Measurements from ENCODE around the gene SLC39A1. TPM values are rescaled to one million over a fixed set of nuclear protein-coding genes. Genes with fewer than 3 reads are reported as not detected.

SLC39A1 gene
- total RNA-seq, 1 donor from 2014 or later, result 86.3 TPM

DNA sequence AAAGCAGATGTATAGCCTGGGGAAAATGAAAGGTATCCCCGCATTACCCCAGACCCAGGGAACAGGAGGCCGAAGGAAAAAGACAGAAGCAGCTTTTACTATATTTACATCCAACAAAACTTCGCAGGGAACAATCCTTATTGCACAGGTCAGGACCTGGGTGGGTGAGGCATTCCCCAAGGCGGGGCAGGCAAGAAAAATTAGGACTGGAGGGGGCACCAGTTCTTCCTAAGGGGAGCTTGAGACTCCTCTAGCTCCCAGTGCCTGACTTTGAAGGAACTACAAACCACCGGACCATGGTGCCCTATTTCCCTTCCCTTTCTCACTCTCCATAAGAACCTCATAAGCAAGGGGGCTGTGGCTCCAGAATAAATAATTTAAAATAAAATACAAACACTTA lies 33.9 kb downstream of the SLC39A1 start:
- TF ChIP-seq, protein P1, sequence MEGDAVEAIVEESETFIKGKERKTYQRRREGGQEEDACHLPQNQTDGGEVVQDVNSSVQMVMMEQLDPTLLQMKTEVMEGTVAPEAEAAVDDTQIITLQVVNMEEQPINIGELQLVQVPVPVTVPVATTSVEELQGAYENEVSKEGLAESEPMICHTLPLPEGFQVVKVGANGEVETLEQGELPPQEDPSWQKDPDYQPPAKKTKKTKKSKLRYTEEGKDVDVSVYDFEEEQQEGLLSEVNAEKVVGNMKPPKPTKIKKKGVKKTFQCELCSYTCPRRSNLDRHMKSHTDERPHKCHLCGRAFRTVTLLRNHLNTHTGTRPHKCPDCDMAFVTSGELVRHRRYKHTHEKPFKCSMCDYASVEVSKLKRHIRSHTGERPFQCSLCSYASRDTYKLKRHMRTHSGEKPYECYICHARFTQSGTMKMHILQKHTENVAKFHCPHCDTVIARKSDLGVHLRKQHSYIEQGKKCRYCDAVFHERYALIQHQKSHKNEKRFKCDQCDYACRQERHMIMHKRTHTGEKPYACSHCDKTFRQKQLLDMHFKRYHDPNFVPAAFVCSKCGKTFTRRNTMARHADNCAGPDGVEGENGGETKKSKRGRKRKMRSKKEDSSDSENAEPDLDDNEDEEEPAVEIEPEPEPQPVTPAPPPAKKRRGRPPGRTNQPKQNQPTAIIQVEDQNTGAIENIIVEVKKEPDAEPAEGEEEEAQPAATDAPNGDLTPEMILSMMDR (IDR thresholded peaks at IDR 0.05), result no peak
- no peak for DNase-seq (ENCODE audit: low spot score in 2 of 2)
- intact Hi-C loops (cut with DNase I), result no loop called here
- no peaks in the 10 kb centered on the region for H3K27me3 ChIP-seq
- H3K27ac ChIP-seq, result no peak overlapping the region
- peaks cover 34 to 41% of the 10 kb centered on the region in 2 donors for H3K36me3 ChIP-seq
- no peaks in the 10 kb centered on the region for H3K9me3 ChIP-seq
- H3K4me1 ChIP-seq, result no peaks in the 10 kb centered on the region
- H3K4me3 ChIP-seq, result no peak overlapping the region

- no peak for DNase-seq (ENCODE audit: low spot score in 2 of 2)
- Histone ChIP-seq H3K9me3 (no peaks in the 10 kb centered on the region), H3K36me3 (peaks cover 28 to 35% of the 10 kb centered on the region in 2 donors), H3K4me1 (no peaks in the 10 kb centered on the region), H3K27ac (no peak overlapping the region), H3K27me3 (no peaks in the 10 kb centered on the region), H3K4me3 (no peak overlapping the region)
- TF ChIP-seq, protein P1 (IDR thresholded peaks at IDR 0.05), result no peak
- intact Hi-C loops (cut with DNase I), result no loop called here
Observed at GRCh38 chr1:153928791-153929341, 34.5 kb downstream of the SLC39A1 start.

DNA sequence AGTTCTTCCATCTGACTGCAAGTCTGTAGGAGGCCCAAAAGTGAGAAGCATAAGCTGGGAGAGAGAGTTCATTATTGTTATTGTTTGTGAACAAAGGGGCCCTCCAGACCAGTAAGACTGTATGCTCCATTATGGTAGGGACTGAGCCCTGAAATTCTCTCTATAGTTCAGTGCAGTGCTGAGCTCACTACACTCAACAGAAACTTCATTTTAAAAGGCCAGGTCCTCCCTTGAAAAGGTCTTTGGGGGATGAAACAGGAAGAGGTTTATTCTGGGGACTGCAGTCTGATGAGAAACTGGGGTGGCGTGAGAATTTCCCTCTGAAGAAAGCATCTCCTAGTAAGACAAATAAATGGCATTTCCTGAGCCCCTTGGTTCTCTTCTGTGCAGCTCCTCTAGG lies 35.1 kb downstream of the SLC39A1 start:
- Histone ChIP-seq H3K4me3 (no peak overlapping the region), H3K27ac (peak overlapping the region in 1 of 2 donors; percentile 11), H3K36me3 (peaks cover 23 to 29% of the 10 kb centered on the region in 2 donors), H3K4me1 (peaks cover 0 to 2% of the 10 kb centered on the region in 2 donors), H3K9me3 (no peaks in the 10 kb centered on the region), H3K27me3 (no peaks in the 10 kb centered on the region)
- no peak for DNase-seq (ENCODE audit: low spot score in 2 of 2)
- intact Hi-C loops (cut with DNase I), result no loop called here
- TF ChIP-seq, protein P1 (IDR thresholded peaks at IDR 0.05), result no peak

DNA sequence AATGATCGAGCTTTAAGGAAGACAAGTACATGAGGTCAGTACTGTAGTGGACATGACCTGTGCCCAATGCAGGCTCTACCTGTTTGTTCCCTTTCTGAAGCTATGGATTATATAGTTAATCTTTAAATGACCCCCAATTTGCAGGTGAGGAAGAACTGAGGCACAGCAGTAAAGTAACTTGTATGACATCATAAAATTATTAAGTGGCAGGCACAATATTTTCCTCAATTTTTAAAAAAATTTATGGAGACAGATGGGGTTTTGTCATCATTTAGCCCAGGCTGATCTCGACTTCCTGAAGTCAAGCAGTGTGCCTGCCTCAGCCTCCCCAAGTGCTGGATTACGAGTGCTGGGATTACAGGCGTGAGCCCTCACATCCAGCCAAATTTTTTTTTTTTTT lies 36.9 kb downstream of the SLC39A1 start:
- no peak for DNase-seq (ENCODE audit: low spot score in 2 of 2)
- Histone ChIP-seq H3K4me1 (peaks cover 0 to 7% of the 10 kb centered on the region in 2 donors), H3K4me3 (no peak overlapping the region), H3K9me3 (no peaks in the 10 kb centered on the region), H3K27ac (no peak overlapping the region), H3K27me3 (no peaks in the 10 kb centered on the region), H3K36me3 (peaks cover 11 to 14% of the 10 kb centered on the region in 2 donors)
- intact Hi-C loops (cut with DNase I), result no loop called here
- TF ChIP-seq, protein P1 (IDR thresholded peaks at IDR 0.05), result no peak

DNA sequence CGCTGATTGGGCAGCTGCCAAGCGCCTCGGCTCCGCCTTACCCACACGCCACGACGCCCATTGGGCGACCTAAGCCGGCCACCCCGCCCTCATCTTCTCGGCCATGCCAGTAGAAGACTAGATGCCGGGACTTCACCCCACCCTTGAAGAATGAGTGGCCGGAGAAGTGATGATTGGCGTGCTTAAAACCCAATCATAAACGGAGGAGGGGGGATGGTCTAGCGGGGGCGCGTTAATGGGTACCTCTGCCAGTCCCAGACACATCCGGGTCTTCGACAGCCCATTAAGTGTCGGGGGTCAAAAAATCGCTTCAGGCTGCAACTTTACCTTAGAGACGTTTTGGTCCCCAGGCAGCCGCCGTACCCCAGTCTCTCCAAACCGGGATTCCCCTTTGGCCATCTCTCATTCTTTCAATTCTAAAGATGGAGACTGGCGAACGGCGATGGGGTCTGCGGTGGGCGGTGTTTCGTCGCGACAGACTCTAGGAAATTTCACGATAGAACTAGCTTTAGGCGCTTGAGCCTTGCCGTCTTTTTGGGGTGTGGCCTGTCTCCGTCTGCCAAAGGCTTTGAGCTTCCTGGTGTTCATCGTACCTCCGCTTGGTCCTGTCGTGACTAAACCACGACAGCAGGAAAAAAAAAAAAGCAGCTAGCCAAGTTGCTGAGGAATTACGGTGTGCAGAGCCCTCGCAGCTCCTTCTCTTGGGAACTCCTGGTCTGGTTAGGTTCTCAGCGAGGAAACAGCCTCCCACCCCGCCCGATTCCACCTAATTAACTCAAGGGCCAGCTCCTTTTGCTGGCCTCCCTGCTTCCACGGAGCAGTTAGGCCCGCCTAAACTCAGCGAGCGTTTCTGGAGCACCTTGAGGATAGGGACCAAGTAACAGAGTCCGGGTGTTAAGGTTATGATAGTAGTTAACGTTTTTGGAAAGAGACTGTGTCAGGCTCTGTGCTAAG lies 40.1 kb downstream of the SLC39A1 start, which contains the start of gene GATAD2B:
Gene GATAD2B, minus strand, starts transcription at position 1 of the 954 bp plus-strand sequence. CDS start 94,625 bp downstream, outside the sequence.
- Histone ChIP-seq H3K9me3 (no peaks in the 10 kb centered on the region), H3K4me3 (peak within 1 kb of the TSS; percentile 72 to 86), H3K36me3 (no peaks in the 10 kb centered on the region), H3K27me3 (no peaks in the 10 kb centered on the region), H3K27ac (peak within 1 kb of the TSS; percentile 88 to 97), H3K4me1 (peaks cover 6 to 24% of the 10 kb centered on the region in 2 donors)
- TF ChIP-seq, protein P1 (IDR thresholded peaks at IDR 0.05), result no peak
- intact Hi-C loops (cut with DNase I), result loop anchor here (1.0 to 5.0 kb wide), 6 partner anchors 18 to 132 kb away; partner anchors contain the start of genes RAB13 and SLC39A1
- peak; percentile 99 to 100 for DNase-seq (ENCODE audit: low spot score in 2 of 2)
